Psoas muscle (tissue), 8 donors: ENCODE measurements around the gene DDI2. TPM values are rescaled to one million over a fixed set of nuclear protein-coding genes. Genes with fewer than 3 reads are reported as not detected.

ENCODE experiments used
- ATAC-seq, 4 donors: fragments of 200-7000 bp; cut with Tn5 transposase; one replicate each; pipeline ENCODE4 v1.9.1; 2020; ENCODE audit warnings: moderate library complexity in 3 of 4, mild to moderate bottlenecking in 2 of 4
- DNase-seq, 2 donors: peaks; one replicate each; pipeline ENCODE4 v3.0.0-alpha.2; 2020
- H3K27ac ChIP-seq: fragments of 200-600 bp; one replicate; pipeline ENCODE4 v1.8.0; 2022
- H3K27me3 ChIP-seq, 3 donors: fragments of 200-600 bp in 1 of 3; one replicate each; pipeline versions ENCODE4 v1.6.1 to v1.8.0; 2013 to 2022; ENCODE audit warnings: low read length in 2 of 3, mild to moderate bottlenecking in 2 of 3, moderate library complexity in 1 of 3; ENCODE audit not compliant: insufficient read depth in 3 of 3
- H3K36me3 ChIP-seq, 2 donors: fragments of 200-600 bp in 1 of 2; one replicate each; pipeline versions ENCODE4 v1.6.1 to v1.8.0; 2013 to 2022; ENCODE audit warnings: low read depth in 1 of 2, mild to moderate bottlenecking in 1 of 2, moderate library complexity in 1 of 2; ENCODE audit not compliant: insufficient read depth in 1 of 2
- H3K4me1 ChIP-seq: fragments of 200-600 bp; one replicate; pipeline ENCODE4 v1.8.0; 2022
- H3K4me3 ChIP-seq: fragments of 200-600 bp; one replicate; pipeline ENCODE4 v1.8.0; 2022; ENCODE audit warnings: mild to moderate bottlenecking
- H3K9me3 ChIP-seq: fragments of 200-600 bp; one replicate; pipeline ENCODE4 v1.8.0; 2022
- CTCF ChIP-seq: fragments of 200-600 bp; IDR thresholded peaks from one replicate; pipeline ENCODE4 v1.8.0; 2022; ENCODE audit warnings: antibody characterized with exemption
- WGBS, 3 donors: extraction: QIAGEN DNeasy Blood & Tissue Kit; methylation state at CpG; one replicate each; pipeline versions ENCODE4 v1.1.6 to v1.1.7; 2013; 5-methylcytosine and 5-hydroxymethylcytosine counted together
- intact Hi-C, 2 donors: fragments of 100-400 bp; cut with DNase I; formaldehyde crosslinking; loops; one replicate each; pipeline versions ENCODE4 v1.11.0 to v1.14.2; 2022
- polyA plus RNA-seq, 3 donors: library from polyadenylated mRNA; stranded (reverse); fragments of 200-250 nt; gene quantifications; one replicate each; pipeline ENCODE4 v1.2.3, GENCODE V29; 2013
- total RNA-seq, 4 donors: library from RNA; stranded (reverse); fragmentation: NEBNext Ultra II Directional in 2 of 4; extraction: Animal tissue kit (Norgen Biotek cat#: 25700) in 2 of 4; gene quantifications; one replicate each; pipeline versions ENCODE4 v1.2.1 to v1.2.4, GENCODE V29; 2021 to 2023
- donor health status: healthy with polysubstance abuse.
- donor health status: DM: no; HTN: no; CAD: no; lungs with moderate emphysema.
- donor health status: Bipolar disorder and iron deficiency.
- donor health status: healthy.
- donor health status: DM: yes; HTN: yes; CAD: no.
- donor health status: DM: no; HTN: no; CAD: no.
- donor health status: DM: no; HTN: no; CAD: no.
- donor health status: DM: yes; HTN: yes; CAD: no.

Gene DDI2
- total and polyA plus RNA-seq, 7 donors, result 4.8 to 80.2 (median 35.4) TPM

DNA sequence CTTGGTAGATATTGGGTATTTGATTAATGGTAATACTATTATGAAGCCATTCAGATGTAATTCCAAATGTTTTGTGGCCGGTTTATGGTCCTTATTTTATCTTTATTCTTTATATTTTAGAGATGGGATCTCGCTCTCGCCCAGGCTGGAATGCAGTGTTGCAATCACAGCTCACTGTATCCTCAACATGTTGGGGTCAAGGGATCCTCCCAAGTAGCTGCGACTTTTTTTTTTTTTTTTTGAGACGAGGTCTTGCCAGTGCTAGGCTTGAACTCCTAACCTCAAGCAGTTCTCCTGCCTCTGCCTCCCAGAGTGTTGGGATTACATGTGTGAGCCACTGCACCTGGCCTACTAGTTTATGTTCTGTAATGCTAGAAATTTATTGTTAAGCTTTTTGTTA lies 4.7 kb downstream of the DDI2 start:
- Histone ChIP-seq H3K9me3 (no peaks in the 10 kb centered on the region), H3K4me3 (peak overlapping the region; percentile 44), H3K4me1 (peaks cover 80% of the 10 kb centered on the region), H3K27ac (peak overlapping the region; percentile 99), H3K27me3 (no peaks in the 10 kb centered on the region), H3K36me3 (peaks cover 0 to 6% of the 10 kb centered on the region in 2 donors)
- ATAC-seq, result no peak
- intact Hi-C loops, result loop anchor here (5.0 to 10.0 kb wide), 2 partner anchors 40 to 87 kb away; no protein-coding TSS in a partner anchor
- 27 to 48% (median 29%) methylated on average over 4 to 5 of the region's 5 CpGs for WGBS, 3 donors
- no peak for TF ChIP-seq CTCF
- no peak for DNase-seq

DNA sequence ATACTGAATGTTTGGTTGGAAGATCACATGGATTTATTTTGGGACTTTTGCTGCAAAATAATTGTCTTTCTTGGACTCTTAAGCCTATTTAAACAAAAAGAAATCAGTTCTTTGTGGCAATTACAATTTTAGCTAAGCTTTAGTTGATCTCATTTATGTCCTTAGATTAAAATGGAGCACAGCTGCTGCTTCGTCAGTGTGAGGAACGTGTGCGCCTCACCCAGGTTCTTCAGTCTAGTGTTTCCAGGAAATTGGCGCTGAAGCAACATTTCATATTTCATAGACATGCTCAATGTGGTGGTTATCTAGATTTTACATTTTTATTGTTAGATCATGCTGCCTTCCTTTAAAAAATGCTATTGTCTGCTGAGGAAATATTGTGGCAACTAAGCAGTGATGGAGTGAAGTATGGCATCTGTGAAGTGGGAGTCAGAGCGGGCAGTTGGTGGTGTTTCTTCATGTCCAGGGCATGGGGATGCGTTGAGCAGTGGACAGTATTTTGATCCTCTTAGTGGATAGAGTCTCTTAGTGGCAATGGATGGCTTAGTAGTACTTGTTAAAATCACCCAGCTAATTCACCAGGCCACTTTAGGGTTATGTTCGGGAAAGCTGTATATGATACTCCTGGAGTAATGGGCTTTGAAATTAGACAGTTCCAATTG lies 5.6 kb downstream of the DDI2 start:
- DNase-seq, result no peak
- WGBS, 3 donors, result 45 to 67% (median 51%) methylated on average over 7 of the region's 7 CpGs
- peak overlapping the region; percentile 44 for H3K4me3 ChIP-seq
- ATAC-seq, result peak; percentile 24 to 49 (median 40)
- no peaks in the 10 kb centered on the region for H3K27me3 ChIP-seq
- H3K36me3 ChIP-seq, result peaks cover 0 to 15% of the 10 kb centered on the region in 2 donors
- TF ChIP-seq CTCF, result no peak
- intact Hi-C loops, result loop anchor here (5.0 to 10.0 kb wide), 2 partner anchors 41 to 88 kb away; no protein-coding TSS in a partner anchor
- peak overlapping the region; percentile 99 for H3K27ac ChIP-seq
- peaks cover 89% of the 10 kb centered on the region for H3K4me1 ChIP-seq
- H3K9me3 ChIP-seq, result no peaks in the 10 kb centered on the region

- no peak for TF ChIP-seq CTCF
- Histone ChIP-seq H3K4me3 (peak overlapping the region; percentile 44), H3K27ac (peak overlapping the region; percentile 99), H3K27me3 (no peaks in the 10 kb centered on the region), H3K36me3 (peaks cover 0 to 21% of the 10 kb centered on the region in 2 donors), H3K9me3 (no peaks in the 10 kb centered on the region), H3K4me1 (peaks cover 94% of the 10 kb centered on the region)
- ATAC-seq (no peak), DNase-seq (no peak)
- WGBS, 3 donors, result 70 to 81% (median 77%) methylated on average over 6 of the region's 6 CpGs
- intact Hi-C loops, result loop anchor here (5.0 to 10.0 kb wide), 2 partner anchors 41 to 89 kb away; no protein-coding TSS in a partner anchor
Measured at GRCh38 chr1:15623435-15623834, 6.2 kb downstream of the DDI2 start.

DNA sequence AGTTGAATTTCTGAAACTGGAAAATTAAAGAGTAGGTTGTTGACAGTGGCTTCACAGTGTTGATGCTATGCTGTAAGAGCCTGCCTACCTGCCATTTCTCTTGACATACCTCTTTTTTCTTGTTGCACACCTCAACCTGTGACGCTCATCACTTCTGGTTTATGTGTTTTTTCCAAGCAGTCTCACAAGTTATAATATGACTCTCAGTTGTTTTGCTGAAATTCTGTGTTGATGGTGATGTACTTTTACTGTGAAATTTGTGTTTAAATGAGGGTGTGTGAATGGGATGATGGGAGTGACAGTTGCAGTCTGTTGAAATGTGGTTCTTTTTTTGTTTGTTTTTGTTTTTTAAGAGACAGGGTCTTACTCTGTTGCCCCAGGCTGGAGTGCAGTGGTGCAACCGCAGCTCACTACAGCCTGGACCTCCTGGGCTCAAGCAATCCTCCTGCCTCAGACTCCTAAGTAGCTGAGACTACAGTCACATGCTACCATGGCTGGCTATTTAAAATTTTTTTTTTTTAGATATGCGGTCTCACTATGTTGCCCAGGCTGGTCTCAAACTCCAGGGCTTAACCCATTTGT lies 7.0 kb downstream of the DDI2 start:
- Histone ChIP-seq H3K27me3 (no peaks in the 10 kb centered on the region), H3K4me1 (peaks cover 97% of the 10 kb centered on the region), H3K27ac (peak overlapping the region; percentile 99), H3K9me3 (no peaks in the 10 kb centered on the region), H3K36me3 (peaks cover 0 to 28% of the 10 kb centered on the region in 2 donors), H3K4me3 (peak overlapping the region; percentile 44)
- WGBS, 3 donors, result 69 to 83% (median 70%) methylated on average over 3 of the region's 3 CpGs
- ATAC-seq (no peak), DNase-seq (no peak)
- TF ChIP-seq CTCF, result no peak
- intact Hi-C loops, result loop anchor here (5.0 to 10.0 kb wide), 2 partner anchors 42 to 89 kb away; no protein-coding TSS in a partner anchor
